HG03159 (cell line): ENCODE results near the gene HOXA10.

Experiments used
- ATAC-seq: cut with Tn5 transposase; IDR thresholded peaks from one replicate; pipeline ENCODE4 v1.9.1; 2021; ENCODE audit warnings: mild to moderate bottlenecking, moderate library complexity; ENCODE audit not compliant: unreplicated experiment

HOXA10 gene

GRCh38 chr7:27146491-27147198 is 27.5 kb downstream of the HOXA10 start:
- no peak for ATAC-seq

- ATAC-seq: no peak
Measured at GRCh38 chr7:27145914-27146412, 28.2 kb downstream of the HOXA10 start.

GRCh38 chr7:27145165-27145913 is 28.8 kb downstream of the HOXA10 start:
- ATAC-seq: no peak

- ATAC-seq: no peak
Measured at GRCh38 chr7:27144781-27145164, 29.3 kb downstream of the HOXA10 start.

GRCh38 chr7:27143950-27144780 is 30.0 kb downstream of the HOXA10 start:
- no peak for ATAC-seq

- no peak for ATAC-seq
Measured at GRCh38 chr7:27143023-27143949, 30.8 kb downstream of the HOXA10 start, which contains the start of gene HOXA5. TSS of gene HOXA5 (minus strand) at chr7:27143681. CDS start at chr7:27143607, 74 bp downstream.

GRCh38 chr7:27142580-27143022 is 31.5 kb downstream of the HOXA10 start:
- ATAC-seq: no peak

GRCh38 chr7:27141923-27142579 is 32.1 kb downstream of the HOXA10 start:
- ATAC-seq: no peak

- ATAC-seq: no peak
Measured at GRCh38 chr7:27141137-27141922, 32.8 kb downstream of the HOXA10 start.

GRCh38 chr7:27140126-27140857 is 33.8 kb downstream of the HOXA10 start:
- ATAC-seq: no peak

- ATAC-seq: no peak
Measured at GRCh38 chr7:27139334-27140125, 34.6 kb downstream of the HOXA10 start.

- no peak for ATAC-seq
Measured at GRCh38 chr7:27138985-27139333, 35.2 kb downstream of the HOXA10 start.

- ATAC-seq: no peak
Measured at GRCh38 chr7:27138472-27138871, 35.6 kb downstream of the HOXA10 start.

GRCh38 chr7:27137640-27138315 is 36.3 kb downstream of the HOXA10 start:
- no peak for ATAC-seq

- ATAC-seq: no peak
Measured at GRCh38 chr7:27134392-27134791, 39.7 kb downstream of the HOXA10 start.

- no peak for ATAC-seq
Measured at GRCh38 chr7:27133409-27134231, 40.5 kb downstream of the HOXA10 start.
